HG03139 (cell line): ENCODE results near the gene GPR150.
A peak's percentile ranks its signal among the peaks of the same experiment; 100 is the strongest.
"Not testable (repeated sequence)": the region's sequence is repeated elsewhere in the genome, so short reads cannot be mapped to it uniquely, and the experiment has no call there.

ENCODE experiments used
- ATAC-seq: cut with Tn5 transposase; IDR thresholded peaks from one replicate; pipeline ENCODE4 v1.9.1; 2021; ENCODE audit not compliant: unreplicated experiment

GPR150 gene

GRCh38 chr5:95621839-95622629 lies 2.1 kb downstream of the GPR150 start:
- ATAC-seq: no peak

- ATAC-seq: no peak
These were observed 3.8 kb downstream of the GPR150 start for GRCh38 chr5:95623706-95624105.

DNA sequence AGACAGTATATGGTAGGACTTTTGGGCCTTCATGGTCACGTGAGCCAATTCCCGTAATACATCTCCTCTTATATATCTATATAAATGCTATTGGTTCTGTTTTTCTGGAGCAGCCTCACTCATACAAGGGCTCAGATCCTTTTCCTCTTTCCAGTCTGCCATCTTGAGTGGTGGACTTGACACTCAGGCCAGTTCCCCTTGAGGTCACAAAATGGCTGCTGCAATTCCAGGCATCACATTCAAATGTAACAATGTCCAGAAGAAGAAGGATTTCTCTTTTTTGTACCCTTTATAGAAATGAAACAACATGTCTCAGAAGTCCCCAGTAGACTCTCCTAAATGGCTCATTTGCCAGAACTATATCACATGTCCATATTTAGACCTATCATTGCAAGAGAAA lies 4.5 kb downstream of the GPR150 start:
- no peak for ATAC-seq

DNA sequence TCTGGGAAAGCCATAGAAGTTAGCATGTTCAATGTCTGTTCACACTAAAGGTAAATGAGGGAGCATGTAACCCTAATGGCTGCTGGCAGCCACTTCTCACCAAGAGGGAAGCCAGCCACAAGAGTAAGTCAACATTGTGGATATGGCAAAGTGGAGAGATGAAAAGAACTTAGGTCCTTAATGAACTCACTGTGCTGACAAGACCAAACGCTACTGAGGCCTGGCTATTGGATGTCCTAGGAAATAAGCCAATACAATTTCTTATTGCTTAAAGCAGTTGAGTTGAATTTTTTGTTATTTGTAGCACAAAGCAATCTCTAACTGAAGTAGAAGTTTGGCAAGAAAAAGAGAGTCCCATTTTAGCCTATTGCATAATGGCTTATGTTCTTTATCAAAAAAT lies 6.8 kb downstream of the GPR150 start:
- ATAC-seq: no peak

- ATAC-seq: no peak
These were observed 8.3 kb downstream of the GPR150 start for GRCh38 chr5:95627971-95628810.

DNA sequence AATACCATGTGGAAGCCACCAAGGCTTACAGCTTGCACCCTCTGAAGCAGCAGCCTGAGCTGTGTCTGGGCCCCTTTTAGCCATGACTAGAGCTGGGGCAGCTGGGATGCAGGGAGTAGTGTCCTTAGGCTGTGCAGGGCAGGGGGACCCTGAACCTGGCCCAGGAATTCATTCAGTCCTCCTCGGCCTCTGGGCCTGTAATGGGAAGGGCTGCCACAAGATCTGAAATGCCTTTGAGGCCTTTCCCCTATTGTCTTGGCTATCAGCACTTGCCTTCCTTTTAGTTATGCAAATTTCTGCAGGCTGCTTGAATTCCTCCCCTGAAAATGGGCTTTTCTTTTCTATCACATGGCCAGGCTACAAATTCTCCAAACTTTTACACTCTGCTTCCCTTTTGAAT lies 9.0 kb downstream of the GPR150 start:
- ATAC-seq: no peak

GRCh38 chr5:95630394-95630917 lies 10.6 kb downstream of the GPR150 start:
- no peak for ATAC-seq

- no peak for ATAC-seq
These were observed 11.5 kb downstream of the GPR150 start for GRCh38 chr5:95631255-95631958.

DNA sequence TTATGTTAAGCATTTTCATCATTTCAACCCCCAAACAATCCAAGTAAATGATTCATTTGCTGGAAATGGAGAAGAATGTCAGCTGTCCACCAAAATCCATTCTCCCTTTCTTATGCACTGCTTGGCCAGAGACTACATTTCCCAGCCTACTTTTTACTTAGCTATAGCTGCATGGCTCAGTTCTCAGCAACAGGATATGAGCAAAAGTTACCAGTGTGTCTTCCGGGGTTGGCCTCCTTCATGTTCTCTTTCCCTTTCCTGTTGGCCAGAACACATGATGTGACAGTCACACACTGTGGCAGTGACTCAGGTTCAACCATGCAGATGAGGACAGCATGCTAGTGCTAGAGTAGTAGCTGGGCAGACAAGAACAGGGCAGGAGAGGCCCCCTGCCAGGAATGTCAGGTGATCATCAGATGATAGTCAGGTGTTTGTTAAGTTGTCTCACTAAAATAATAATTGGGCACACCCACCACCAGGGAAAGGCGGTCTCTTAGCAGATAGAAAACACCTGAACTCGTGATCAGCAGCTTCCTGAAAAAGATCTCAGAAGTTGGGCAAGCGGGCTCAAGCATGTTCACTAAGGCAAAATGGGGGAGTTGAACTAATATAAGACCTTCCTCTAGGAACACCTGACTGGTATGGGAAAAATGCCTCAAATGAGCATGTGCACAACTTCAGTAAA lies 12.2 kb downstream of the GPR150 start:
- ATAC-seq: peak; percentile 94

DNA sequence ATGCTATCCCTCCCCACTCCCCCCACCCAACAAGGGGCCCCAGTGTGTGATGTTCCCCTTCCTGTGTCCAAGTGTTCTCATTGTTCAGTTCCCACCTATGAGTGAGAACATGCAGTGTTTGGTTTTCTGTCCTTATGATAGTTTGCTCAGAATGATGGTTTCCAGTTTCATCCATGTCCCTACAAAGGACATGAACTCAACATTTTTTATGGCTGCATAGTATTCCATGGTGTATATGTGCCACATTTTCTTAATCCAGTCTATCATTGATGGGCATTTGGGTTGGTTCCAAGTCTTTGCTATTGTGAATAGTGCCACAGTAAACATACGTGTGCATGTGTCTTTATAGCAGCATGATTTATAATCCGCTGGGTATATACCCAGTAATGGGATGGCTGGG lies 13.1 kb downstream of the GPR150 start:
- ATAC-seq: not testable (repeated sequence)

- ATAC-seq: no peak
These were observed 13.8 kb downstream of the GPR150 start for GRCh38 chr5:95633671-95634070.

- ATAC-seq: no peak
These were observed 14.2 kb downstream of the GPR150 start for GRCh38 chr5:95634081-95634480.

GRCh38 chr5:95638632-95639031 lies 18.7 kb downstream of the GPR150 start:
- ATAC-seq: no peak

DNA sequence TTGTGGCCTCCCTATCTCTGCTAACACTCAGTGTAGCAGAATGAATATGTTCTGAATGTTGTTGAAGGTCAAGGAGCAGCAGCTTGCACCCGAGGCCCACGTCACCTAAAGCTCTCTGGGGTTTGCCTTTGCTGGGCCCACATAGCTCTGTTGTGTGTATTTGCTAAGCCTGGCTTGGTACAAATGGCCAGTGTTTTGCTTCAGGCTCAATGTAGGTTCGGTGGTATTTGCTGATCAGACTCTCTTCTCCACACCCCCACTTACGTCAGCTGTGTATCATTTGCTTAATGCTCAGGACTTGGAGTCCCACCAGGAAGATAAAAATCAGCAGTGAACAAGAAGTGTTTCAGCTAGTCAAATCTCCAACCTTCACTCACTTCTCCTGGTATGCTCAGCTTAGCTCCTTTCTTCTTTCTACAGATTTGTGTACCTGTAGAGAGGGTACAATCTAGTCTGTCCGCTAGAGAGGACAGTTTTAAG lies 21.9 kb downstream of the GPR150 start:
- no peak for ATAC-seq

DNA sequence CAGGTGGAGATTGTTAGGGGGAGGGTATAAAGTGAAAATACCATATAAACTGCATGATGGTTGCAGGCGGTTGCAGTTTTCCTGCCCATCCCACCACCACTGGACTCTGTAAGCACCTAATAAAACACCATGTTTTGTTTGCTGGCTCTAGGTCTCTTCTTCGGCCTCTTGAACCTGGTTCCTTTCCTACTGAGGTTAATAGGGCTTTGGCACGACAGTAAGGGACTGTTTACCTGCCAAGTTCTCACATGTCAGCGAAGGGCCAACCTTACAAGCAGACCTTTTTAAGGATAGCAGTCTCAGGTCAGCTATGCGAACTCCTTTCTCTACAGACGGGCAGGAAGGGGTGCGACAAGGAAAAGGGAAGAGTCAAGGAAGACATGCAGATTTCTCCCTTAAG lies 23.3 kb downstream of the GPR150 start:
- ATAC-seq: no peak

DNA sequence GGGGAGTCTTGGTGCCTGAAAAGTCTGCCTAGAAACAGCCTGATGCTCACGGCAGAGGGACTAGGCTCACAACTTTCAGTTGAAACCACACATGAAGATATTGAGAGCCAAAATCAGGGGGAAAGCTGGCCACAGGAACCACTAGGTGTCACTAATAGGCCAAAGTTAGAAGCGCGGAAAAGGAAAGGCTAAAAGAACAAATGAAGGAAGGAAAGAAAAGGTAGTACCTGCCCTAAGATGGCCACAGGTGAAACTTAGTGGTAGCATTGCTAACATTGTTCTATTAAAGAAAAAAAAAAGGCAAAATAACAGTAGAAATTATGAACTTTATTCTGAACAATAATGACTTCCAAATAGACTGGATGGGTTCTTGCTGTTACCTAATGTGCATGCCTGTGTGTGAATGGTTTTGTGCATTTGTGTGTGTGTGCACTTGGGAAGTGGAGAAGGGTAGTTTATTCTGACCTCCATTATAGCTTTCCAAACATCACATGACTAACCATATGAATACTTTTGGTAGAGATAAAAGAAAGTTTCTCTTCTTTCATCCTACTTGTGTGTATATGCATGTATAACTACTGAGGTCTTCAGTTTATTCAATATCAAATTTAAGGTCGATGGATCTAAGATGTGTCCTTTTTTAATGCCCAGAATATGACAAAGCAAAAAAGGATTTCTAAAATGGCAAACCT lies 24.6 kb downstream of the GPR150 start:
- ATAC-seq: peak; percentile 35

DNA sequence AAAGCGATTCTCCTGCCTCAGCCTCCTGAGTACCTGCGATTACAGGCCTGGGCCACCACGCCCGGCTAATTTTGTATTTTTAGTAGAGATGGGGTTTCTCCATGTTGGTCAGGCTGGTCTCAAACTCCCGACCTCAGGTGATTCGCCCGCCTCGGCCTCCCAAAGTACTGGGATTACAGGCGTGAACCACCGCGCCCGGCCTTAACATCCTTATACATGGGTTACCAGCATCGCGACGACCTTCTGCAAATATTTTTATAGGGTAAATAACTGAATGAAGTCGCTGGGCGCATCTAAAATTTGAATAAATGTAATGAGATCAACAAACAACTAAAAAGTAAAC lies 26.3 kb downstream of the GPR150 start:
- not testable (repeated sequence) for ATAC-seq

DNA sequence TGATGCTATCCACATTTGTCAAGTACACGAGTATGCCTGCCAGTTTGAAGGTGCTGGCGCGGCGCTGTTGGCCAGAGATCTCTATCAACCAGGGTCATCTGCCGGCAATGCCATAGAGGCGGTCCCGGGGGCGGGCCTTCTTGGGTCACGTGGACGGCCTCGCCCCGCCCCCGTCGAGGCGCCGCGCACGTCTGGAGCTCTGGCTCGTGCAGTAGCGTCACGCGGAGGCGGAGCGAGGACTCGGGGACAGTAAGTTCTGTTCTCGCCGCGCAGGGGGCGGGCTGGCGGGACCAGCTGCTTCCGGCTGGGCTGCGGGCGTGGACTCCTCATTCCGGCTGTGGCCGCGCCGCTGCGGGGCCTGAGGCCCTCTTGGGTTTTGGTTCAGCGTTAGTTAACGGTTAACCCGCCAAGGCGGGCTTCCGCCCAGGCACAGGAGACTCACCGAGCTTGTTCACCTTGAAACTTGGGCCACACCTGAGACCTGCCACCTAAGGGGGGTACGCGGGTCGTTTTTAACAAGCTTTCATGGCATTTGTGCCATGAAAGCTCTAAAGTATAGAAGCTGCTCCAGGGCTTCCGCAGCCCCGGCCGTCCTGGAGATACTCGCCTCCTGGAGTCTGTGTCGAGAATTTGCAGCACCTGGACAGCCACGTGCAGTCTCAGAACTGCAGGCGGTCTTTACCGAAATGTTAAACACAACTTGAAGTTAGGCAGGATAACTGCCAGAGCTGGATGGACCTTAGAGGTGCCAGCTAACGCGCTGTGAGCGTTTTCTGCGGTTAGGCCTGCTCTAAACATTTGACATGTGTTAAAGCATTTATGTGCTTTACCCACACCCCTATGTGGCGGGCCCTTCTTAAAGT lies 26.9 kb downstream of the GPR150 start, which contains the start of gene RFESD:
RFESD (plus strand) TSS at position 209 of the 863 bp plus-strand sequence. CDS start 5,495 bp downstream, outside the sequence.
- ATAC-seq: peak; percentile 99
